HEK293 (cell line): Measurements from ENCODE around the gene DUSP15.

ENCODE experiments used
- CTCF ChIA-PET: fragments of 350-600 bp; formaldehyde crosslinking; extraction: SDS; loops from one replicate; lab custom pipeline; 2021; ENCODE audit warnings: antibody characterized with exemption; lab: Yijun Ruan, JAX
- POLR2A ChIA-PET: fragments of 300-600 bp; formaldehyde crosslinking; extraction: SDS; loops from one replicate; lab custom pipeline; 2020; ENCODE audit warnings: antibody characterized with exemption, inconsistent platforms; lab: Yijun Ruan, JAX
- H3K27ac ChIP-seq: fragments of 200-500 bp; sonication (Bioruptor generic); 2 replicates; pipeline ENCODE4 v1.5.1; 2014; ENCODE audit warnings: low read depth, low read length, control low read depth, inconsistent platforms; ENCODE audit errors: extremely low read depth
- H3K36me3 ChIP-seq, 2 experiments: fragments of 200-500 bp in 1 of 2; sonication (Bioruptor generic) in 1 of 2; 1 replicate in 1 of 2; 2 replicates in 1 of 2; pipeline ENCODE4 v1.5.1; 2014 to 2017; ENCODE audit warnings: inconsistent platforms in 2 of 2, low read length in 2 of 2; ENCODE audit not compliant: control insufficient read depth in 2 of 2, insufficient read depth in 1 of 2
- H3K4me1 ChIP-seq: fragments of 200-500 bp; sonication (Bioruptor generic); 2 replicates; pipeline ENCODE4 v1.5.1; 2014; ENCODE audit warnings: mild to moderate bottlenecking, low read length, inconsistent platforms; ENCODE audit not compliant: control insufficient read depth, insufficient read depth
- H3K4me3 ChIP-seq: 2 replicates; pipeline ENCODE4 v1.5.1; 2011; ENCODE audit warnings: low read depth, mild to moderate bottlenecking, control low read depth, low read length, moderate library complexity
- H3K9me3 ChIP-seq: fragments of 200-500 bp; sonication (Bioruptor generic); 2 replicates; pipeline ENCODE4 v1.5.1; 2014; ENCODE audit warnings: low read depth, low read length, inconsistent platforms; ENCODE audit not compliant: control insufficient read depth, insufficient read depth
- BCL11A ChIP-seq: fragments of 450-650 bp; formaldehyde crosslinking; IDR thresholded peaks from 2 replicates; pipeline ENCODE4 v1.5.1; 2016; ENCODE audit warnings: low read depth, missing biosample characterization, missing genetic modification characterization
- BCL11B ChIP-seq: fragments of 450-650 bp; formaldehyde crosslinking; IDR thresholded peaks from 2 replicates; pipeline ENCODE4 v1.5.1; 2016; ENCODE audit warnings: low read depth, missing biosample characterization, missing genetic modification characterization
- HOXD13 ChIP-seq: sonication (generic); formaldehyde crosslinking; IDR thresholded peaks from 2 replicates; pipeline ENCODE4 v1.8.0; 2022; ENCODE audit warnings: missing genetic modification reagents, borderline replicate concordance
- KLF10 ChIP-seq: fragments of 450-650 bp; IDR thresholded peaks from 2 replicates; pipeline ENCODE4 v1.5.1; 2018; ENCODE audit warnings: missing biosample characterization, mild to moderate bottlenecking, missing genetic modification characterization
- KLF8 ChIP-seq: fragments of 450-650 bp; formaldehyde crosslinking; IDR thresholded peaks from 2 replicates; pipeline ENCODE4 v1.5.1; 2016; ENCODE audit warnings: missing biosample characterization, missing genetic modification characterization
- MYNN ChIP-seq: fragments of 450-650 bp; formaldehyde crosslinking; IDR thresholded peaks from 2 replicates; pipeline ENCODE4 v1.5.1; 2016; ENCODE audit warnings: missing biosample characterization, missing genetic modification characterization, borderline replicate concordance
- SETDB1 ChIP-seq: IDR thresholded peaks from one replicate; pipeline ENCODE4 v1.6.1; 2017; ENCODE audit warnings: mild to moderate bottlenecking, low read length, moderate library complexity, mixed read lengths; ENCODE audit not compliant: insufficient read length
- ZNF121 ChIP-seq: fragments of 450-650 bp; formaldehyde crosslinking; IDR thresholded peaks from 2 replicates; pipeline ENCODE4 v1.5.1; 2016; ENCODE audit warnings: missing biosample characterization, missing genetic modification characterization
- ZNF133 ChIP-seq: fragments of 450-650 bp; formaldehyde crosslinking; IDR thresholded peaks from 2 replicates; pipeline ENCODE4 v1.5.1; 2016; ENCODE audit warnings: missing biosample characterization, missing genetic modification characterization
- ZNF155 ChIP-seq: fragments of 450-650 bp; formaldehyde crosslinking; IDR thresholded peaks from 2 replicates; pipeline ENCODE4 v1.5.1; 2016; ENCODE audit warnings: missing biosample characterization, missing genetic modification characterization
- ZNF341 ChIP-seq: fragments of 450-650 bp; formaldehyde crosslinking; IDR thresholded peaks from 2 replicates; pipeline ENCODE4; 2016; ENCODE audit warnings: low read depth, missing biosample characterization, missing genetic modification characterization
- ZNF350 ChIP-seq: fragments of 450-650 bp; formaldehyde crosslinking; IDR thresholded peaks from 2 replicates; pipeline ENCODE4 v1.5.0; 2017; ENCODE audit warnings: missing biosample characterization, mild to moderate bottlenecking, missing genetic modification characterization
- ZNF366 ChIP-seq: fragments of 450-650 bp; formaldehyde crosslinking; conservative IDR thresholded peaks from 2 replicates; pipeline ENCODE4 v1.5.1; 2016; ENCODE audit warnings: missing biosample characterization, missing genetic modification characterization
- ZNF433 ChIP-seq: fragments of 450-650 bp; formaldehyde crosslinking; IDR thresholded peaks from 2 replicates; pipeline ENCODE4 v1.5.1; 2016; ENCODE audit warnings: missing biosample characterization, missing genetic modification characterization, low read depth
- ZNF529 ChIP-seq: fragments of 450-650 bp; formaldehyde crosslinking; IDR thresholded peaks from 2 replicates; pipeline ENCODE4 v1.5.1; 2017; ENCODE audit warnings: missing genetic modification characterization, missing biosample characterization; ENCODE audit not compliant: insufficient replicate concordance
- ZNF626 ChIP-seq: fragments of 450-650 bp; sonication (Bioruptor Pico); formaldehyde crosslinking; IDR thresholded peaks from 2 replicates; pipeline ENCODE4 v1.5.1; 2018; ENCODE audit warnings: missing biosample characterization, missing genetic modification characterization, inconsistent platforms
- ZSCAN16 ChIP-seq: fragments of 450-650 bp; formaldehyde crosslinking; IDR thresholded peaks from 2 replicates; pipeline ENCODE4 v1.5.1; 2016; ENCODE audit warnings: missing biosample characterization, missing genetic modification characterization
- TF ChIP-seq, protein P1 (sequence below): fragments of 450-650 bp; formaldehyde crosslinking; IDR thresholded peaks from 2 replicates; pipeline ENCODE4 v1.5.1; 2016; ENCODE audit warnings: missing biosample characterization, missing genetic modification characterization
- TF ChIP-seq, protein P2 (sequence below): sonication (generic); formaldehyde crosslinking; IDR thresholded peaks from 2 replicates; pipeline ENCODE4 v1.8.1; 2022; ENCODE audit warnings: mild to moderate bottlenecking, moderate library complexity, missing genetic modification reagents
- TF ChIP-seq, protein P3 (sequence below): fragments of 450-650 bp; formaldehyde crosslinking; optimal IDR thresholded peaks from 2 replicates; pipeline ENCODE3; 2016; ENCODE audit warnings: missing biosample characterization, mild to moderate bottlenecking, missing genetic modification characterization
- TF ChIP-seq, protein P4 (sequence below): fragments of 450-650 bp; formaldehyde crosslinking; IDR thresholded peaks from 2 replicates; pipeline ENCODE4 v1.5.1; 2016; ENCODE audit warnings: missing biosample characterization, missing genetic modification characterization

Gene DUSP15

DNA sequence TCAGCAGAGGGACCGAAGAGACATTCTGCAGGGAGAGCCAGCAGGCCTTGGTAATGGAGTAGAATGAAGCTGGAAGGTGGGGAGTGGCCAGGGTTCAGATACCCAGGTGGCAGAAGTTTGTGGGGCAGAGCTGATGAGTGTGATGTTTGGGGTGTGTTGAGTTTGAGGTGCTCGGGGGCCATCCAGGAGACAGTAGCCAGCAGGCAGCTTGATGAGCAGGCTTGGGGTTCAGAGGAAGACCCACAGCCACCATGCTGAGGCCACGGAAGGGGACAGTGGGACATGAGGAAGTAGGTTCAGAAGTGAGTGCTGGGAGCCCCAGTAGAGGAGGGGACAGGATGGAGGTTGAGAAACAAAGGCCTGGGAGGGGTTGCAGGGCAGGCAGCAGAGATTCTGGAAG lies 13.8 kb downstream of the DUSP15 start (continued):
- TF ChIP-seq ZNF121 (tag by site-specific recombination): no peak
- no peak for TF ChIP-seq MYNN (tag by site-specific recombination)

DNA sequence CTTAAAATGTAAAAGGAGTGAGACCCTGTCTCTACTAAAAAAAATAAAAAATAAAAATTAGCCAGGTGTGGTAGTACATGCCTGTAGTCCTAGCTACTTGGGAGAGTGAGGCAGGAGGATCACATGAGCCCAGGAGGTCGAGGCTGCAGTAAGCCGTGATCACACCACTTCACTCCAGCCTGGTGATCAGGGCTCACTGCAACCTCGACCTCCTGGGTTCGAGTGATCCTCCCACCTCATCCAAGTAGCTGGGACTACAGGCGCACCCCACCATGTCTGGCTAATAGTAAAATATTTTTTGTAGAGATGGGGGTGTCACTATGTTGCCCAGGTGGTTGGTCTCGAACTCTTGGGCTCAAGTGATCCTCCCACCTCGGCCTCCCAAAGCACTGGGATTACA lies 16.8 kb downstream of the DUSP15 start:
- no peak overlapping the region for H3K4me3 ChIP-seq
- no peaks in the 10 kb centered on the region for H3K9me3 ChIP-seq
- TF ChIP-seq HOXD13 (CRISPR knock-in tag) (no peak), ZNF626 (tag by site-specific recombination) (no peak), ZNF121 (tag by site-specific recombination) (no peak), BCL11B (no peak), KLF8 (tag by site-specific recombination) (no peak), ZSCAN16 (tag by site-specific recombination) (no peak), ZNF133 (tag by site-specific recombination) (no peak), ZNF341 (tag by site-specific recombination) (no peak), ZNF350 (tag by site-specific recombination) (no peak), ZNF155 (tag by site-specific recombination) (no peak), ZNF366 (tag by site-specific recombination) (no peak), KLF10 (tag by site-specific recombination) (no peak), SETDB1 (no peak), ZNF433 (tag by site-specific recombination) (no peak), BCL11A (no peak), ZNF529 (tag by site-specific recombination) (no peak)
- TF ChIP-seq, protein P1, sequence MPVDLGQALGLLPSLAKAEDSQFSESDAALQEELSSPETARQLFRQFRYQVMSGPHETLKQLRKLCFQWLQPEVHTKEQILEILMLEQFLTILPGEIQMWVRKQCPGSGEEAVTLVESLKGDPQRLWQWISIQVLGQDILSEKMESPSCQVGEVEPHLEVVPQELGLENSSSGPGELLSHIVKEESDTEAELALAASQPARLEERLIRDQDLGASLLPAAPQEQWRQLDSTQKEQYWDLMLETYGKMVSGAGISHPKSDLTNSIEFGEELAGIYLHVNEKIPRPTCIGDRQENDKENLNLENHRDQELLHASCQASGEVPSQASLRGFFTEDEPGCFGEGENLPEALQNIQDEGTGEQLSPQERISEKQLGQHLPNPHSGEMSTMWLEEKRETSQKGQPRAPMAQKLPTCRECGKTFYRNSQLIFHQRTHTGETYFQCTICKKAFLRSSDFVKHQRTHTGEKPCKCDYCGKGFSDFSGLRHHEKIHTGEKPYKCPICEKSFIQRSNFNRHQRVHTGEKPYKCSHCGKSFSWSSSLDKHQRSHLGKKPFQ (tag by site-specific recombination): no peak
- TF ChIP-seq, protein P2, sequence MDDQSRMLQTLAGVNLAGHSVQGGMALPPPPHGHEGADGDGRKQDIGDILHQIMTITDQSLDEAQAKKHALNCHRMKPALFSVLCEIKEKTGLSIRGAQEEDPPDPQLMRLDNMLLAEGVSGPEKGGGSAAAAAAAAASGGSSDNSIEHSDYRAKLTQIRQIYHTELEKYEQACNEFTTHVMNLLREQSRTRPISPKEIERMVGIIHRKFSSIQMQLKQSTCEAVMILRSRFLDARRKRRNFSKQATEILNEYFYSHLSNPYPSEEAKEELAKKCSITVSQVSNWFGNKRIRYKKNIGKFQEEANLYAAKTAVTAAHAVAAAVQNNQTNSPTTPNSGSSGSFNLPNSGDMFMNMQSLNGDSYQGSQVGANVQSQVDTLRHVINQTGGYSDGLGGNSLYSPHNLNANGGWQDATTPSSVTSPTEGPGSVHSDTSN (CRISPR knock-in tag): no peak
- TF ChIP-seq, protein P3, sequence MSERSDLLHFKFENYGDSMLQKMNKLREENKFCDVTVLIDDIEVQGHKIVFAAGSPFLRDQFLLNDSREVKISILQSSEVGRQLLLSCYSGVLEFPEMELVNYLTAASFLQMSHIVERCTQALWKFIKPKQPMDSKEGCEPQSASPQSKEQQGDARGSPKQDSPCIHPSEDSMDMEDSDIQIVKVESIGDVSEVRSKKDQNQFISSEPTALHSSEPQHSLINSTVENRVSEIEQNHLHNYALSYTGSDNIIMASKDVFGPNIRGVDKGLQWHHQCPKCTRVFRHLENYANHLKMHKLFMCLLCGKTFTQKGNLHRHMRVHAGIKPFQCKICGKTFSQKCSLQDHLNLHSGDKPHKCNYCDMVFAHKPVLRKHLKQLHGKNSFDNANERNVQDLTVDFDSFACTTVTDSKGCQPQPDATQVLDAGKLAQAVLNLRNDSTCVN (tag by site-specific recombination): no peak
- TF ChIP-seq, protein P4, sequence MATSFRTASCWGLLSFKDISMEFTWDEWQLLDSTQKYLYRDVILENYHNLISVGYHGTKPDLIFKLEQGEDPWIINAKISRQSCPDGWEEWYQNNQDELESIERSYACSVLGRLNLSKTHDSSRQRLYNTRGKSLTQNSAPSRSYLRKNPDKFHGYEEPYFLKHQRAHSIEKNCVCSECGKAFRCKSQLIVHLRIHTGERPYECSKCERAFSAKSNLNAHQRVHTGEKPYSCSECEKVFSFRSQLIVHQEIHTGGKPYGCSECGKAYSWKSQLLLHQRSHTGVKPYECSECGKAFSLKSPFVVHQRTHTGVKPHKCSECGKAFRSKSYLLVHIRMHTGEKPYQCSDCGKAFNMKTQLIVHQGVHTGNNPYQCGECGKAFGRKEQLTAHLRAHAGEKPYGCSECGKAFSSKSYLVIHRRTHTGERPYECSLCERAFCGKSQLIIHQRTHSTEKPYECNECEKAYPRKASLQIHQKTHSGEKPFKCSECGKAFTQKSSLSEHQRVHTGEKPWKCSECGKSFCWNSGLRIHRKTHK (tag by site-specific recombination): no peak
- TF ChIP-seq, all 188 proteins: peak for 0
- Histone ChIP-seq H3K4me1 (no peaks in the 10 kb centered on the region), H3K27ac (no peak overlapping the region), H3K36me3 (no peaks in the 10 kb centered on the region)
- ChIA-PET POLR2A (interaction anchor here (1.5 kb wide), 1 partner anchor 99 kb away, joined by 9 read pairs; the partner anchor contains the start of gene PDRG1), CTCF (interaction anchor here (0.6 to 6.9 kb wide), 22 partner anchors 10 to 255 kb away, joined by 3 to 128 read pairs (median 6); partner anchors contain the start of genes MYLK2 and PDRG1)
